Heart left ventricle (tissue), 13 donors: ENCODE data around the gene SMPD4.
"Not testable (repeated sequence)": the region's sequence is repeated elsewhere in the genome, so short reads cannot be mapped to it uniquely, and the experiment has no call there.

ENCODE experiments used
- POLR2A ChIP-seq, 2 donors: fragments of 450-650 bp; IDR thresholded peaks; one replicate each; pipeline ENCODE4 v1.6.1; 2017; ENCODE audit warnings: antibody characterized with exemption in 2 of 2, mild to moderate bottlenecking in 2 of 2, moderate library complexity in 2 of 2
- TF ChIP-seq, protein P1 (sequence below), 12 donors: fragments of 200-600 bp; sonication (generic) in 4 of 12; IDR thresholded peaks; one replicate each; pipeline versions ENCODE4 v1.5.0 to v1.8.0; 2018 to 2022; ENCODE audit warnings: antibody characterized with exemption in 12 of 12, mild to moderate bottlenecking in 5 of 12
- donor health status: ischemic (EF 13 %, LVEDD 7.1; RV severe dilation, severe dysfunction).
- donor health status: DM: no; HTN: yes; CAD: no.
- donor health status: DM: no; HTN: no; CAD: no.
- donor health status: ischemic (EF 25% LVEDD 6.9; RV normal size, moderate dysfunction).
- donor health status: ischemic (EF 25% LVEDD 5.7; RV mildly dilated, moderate dysfunction).
- donor health status: ischemic (EF 35%, LVEDD 5.7; RV mildly dilated, moderate dysfunction).
- donor health status: nonischemic (EF 11% LVEDD 7.7; RV severe dilation, severe dysfunction).
- donor health status: DM: yes; HTN: yes; CAD: no.
- donor health status: PGD.
- donor health status: ischemic (EF 29% LVEDD 5.4; RV normal size, mild dysfunction).
- donor health status: nonischemic (EF 23%, LVEDD 6.1; RV moderate dilation, normal function).

GRCh38 chr2:130157354-130157753, 24.0 kb downstream of the SMPD4 start:
- TF ChIP-seq POLR2A (IDR thresholded peaks at IDR 0.05) = not testable (repeated sequence)
- TF ChIP-seq, protein P1, sequence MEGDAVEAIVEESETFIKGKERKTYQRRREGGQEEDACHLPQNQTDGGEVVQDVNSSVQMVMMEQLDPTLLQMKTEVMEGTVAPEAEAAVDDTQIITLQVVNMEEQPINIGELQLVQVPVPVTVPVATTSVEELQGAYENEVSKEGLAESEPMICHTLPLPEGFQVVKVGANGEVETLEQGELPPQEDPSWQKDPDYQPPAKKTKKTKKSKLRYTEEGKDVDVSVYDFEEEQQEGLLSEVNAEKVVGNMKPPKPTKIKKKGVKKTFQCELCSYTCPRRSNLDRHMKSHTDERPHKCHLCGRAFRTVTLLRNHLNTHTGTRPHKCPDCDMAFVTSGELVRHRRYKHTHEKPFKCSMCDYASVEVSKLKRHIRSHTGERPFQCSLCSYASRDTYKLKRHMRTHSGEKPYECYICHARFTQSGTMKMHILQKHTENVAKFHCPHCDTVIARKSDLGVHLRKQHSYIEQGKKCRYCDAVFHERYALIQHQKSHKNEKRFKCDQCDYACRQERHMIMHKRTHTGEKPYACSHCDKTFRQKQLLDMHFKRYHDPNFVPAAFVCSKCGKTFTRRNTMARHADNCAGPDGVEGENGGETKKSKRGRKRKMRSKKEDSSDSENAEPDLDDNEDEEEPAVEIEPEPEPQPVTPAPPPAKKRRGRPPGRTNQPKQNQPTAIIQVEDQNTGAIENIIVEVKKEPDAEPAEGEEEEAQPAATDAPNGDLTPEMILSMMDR (IDR thresholded peaks at IDR 0.05) = not testable (repeated sequence)
